Measurements from ENCODE around the gene NDFIP2.
A peak's percentile ranks its signal among the peaks of the same experiment; 100 is the strongest.

Gene NDFIP2

GRCh38 chr13:79512950-79513349 lies 32.0 kb downstream of the NDFIP2 start:
- Histone ChIP-seq H3K4me3 (replicated peaks; ENCODE audit: low read depth, low read length) (no peak overlapping the region), H3K36me3 (ENCODE audit: control insufficient read depth, insufficient read depth, low read length) (no peaks in the 10 kb centered on the region), H3K27me3 (replicated peaks; ENCODE audit: control insufficient read depth, insufficient read depth, low read length) (no peaks in the 10 kb centered on the region)
- TF ChIP-seq CTCF (IDR thresholded peaks at IDR 0.05; ENCODE audit: insufficient read depth, low read length, poor library complexity, severe bottlenecking) = no peak
- no peak for DNase-seq (ENCODE audit: extremely low read depth, insufficient read length)

- TF ChIP-seq CTCF (IDR thresholded peaks at IDR 0.05; ENCODE audit: insufficient read depth, low read length, poor library complexity, severe bottlenecking) = no peak
- no peaks in the 10 kb centered on the region for H3K27me3 ChIP-seq (replicated peaks; ENCODE audit: control insufficient read depth, insufficient read depth, low read length)
Observed at GRCh38 chr13:79516595-79516994, 35.6 kb downstream of the NDFIP2 start.

GRCh38 chr13:79519255-79519654 lies 38.3 kb downstream of the NDFIP2 start:
- no peak overlapping the region for H3K4me3 ChIP-seq (replicated peaks; ENCODE audit: low read depth, low read length)
- no peak for DNase-seq (ENCODE audit: extremely low read depth, insufficient read length)
- H3K27me3 ChIP-seq (replicated peaks; ENCODE audit: control insufficient read depth, insufficient read depth, low read length) = no peaks in the 10 kb centered on the region
- H3K36me3 ChIP-seq (ENCODE audit: control insufficient read depth, insufficient read depth, low read length) = no peaks in the 10 kb centered on the region
- no peak for TF ChIP-seq CTCF (IDR thresholded peaks at IDR 0.05; ENCODE audit: insufficient read depth, low read length, poor library complexity, severe bottlenecking)

More at GRCh38 chr13:79516595-79516994, 35.6 kb downstream of the NDFIP2 start:
- no peaks in the 10 kb centered on the region for H3K36me3 ChIP-seq (ENCODE audit: control insufficient read depth, insufficient read depth, low read length)
- no peak for DNase-seq (ENCODE audit: extremely low read depth, insufficient read length)
- H3K4me3 ChIP-seq (replicated peaks; ENCODE audit: low read depth, low read length) = no peak overlapping the region

GRCh38 chr13:79522583-79522982 lies 41.6 kb downstream of the NDFIP2 start:
- H3K4me3 ChIP-seq (replicated peaks; ENCODE audit: low read depth, low read length) = no peak overlapping the region
- H3K36me3 ChIP-seq (ENCODE audit: control insufficient read depth, insufficient read depth, low read length) = no peaks in the 10 kb centered on the region
- peak; percentile 66 for DNase-seq (ENCODE audit: extremely low read depth, insufficient read length)
- H3K27me3 ChIP-seq (replicated peaks; ENCODE audit: control insufficient read depth, insufficient read depth, low read length) = no peaks in the 10 kb centered on the region
- TF ChIP-seq CTCF (IDR thresholded peaks at IDR 0.05; ENCODE audit: insufficient read depth, low read length, poor library complexity, severe bottlenecking) = no peak

- DNase-seq (ENCODE audit: extremely low read depth, insufficient read length) = no peak
- no peak overlapping the region for H3K4me3 ChIP-seq (replicated peaks; ENCODE audit: low read depth, low read length)
- H3K27me3 ChIP-seq (replicated peaks; ENCODE audit: control insufficient read depth, insufficient read depth, low read length) = no peaks in the 10 kb centered on the region
- no peak for TF ChIP-seq CTCF (IDR thresholded peaks at IDR 0.05; ENCODE audit: insufficient read depth, low read length, poor library complexity, severe bottlenecking)
- no peaks in the 10 kb centered on the region for H3K36me3 ChIP-seq (ENCODE audit: control insufficient read depth, insufficient read depth, low read length)
Observed at GRCh38 chr13:79525064-79525857, 44.3 kb downstream of the NDFIP2 start.

All from GM06990 (cell line).